Stimulated activated CD8-positive, alpha-beta memory T cell treated with anti-CD3 and anti-CD28 coated beads, Interleukin-2, amount 100 ng/mL, for 48 hours (primary cell): ENCODE data around the gene CIDEB.
"Not testable (repeated sequence)": the region's sequence is repeated elsewhere in the genome, so short reads cannot be mapped to it uniquely, and the experiment has no call there.

Experiments
- DNase-seq, 2 donors: peaks; one replicate each; pipeline ENCODE4 v3.0.0-alpha.2; 2020; ENCODE audit warnings: low read depth in 2 of 2

Gene CIDEB

DNA sequence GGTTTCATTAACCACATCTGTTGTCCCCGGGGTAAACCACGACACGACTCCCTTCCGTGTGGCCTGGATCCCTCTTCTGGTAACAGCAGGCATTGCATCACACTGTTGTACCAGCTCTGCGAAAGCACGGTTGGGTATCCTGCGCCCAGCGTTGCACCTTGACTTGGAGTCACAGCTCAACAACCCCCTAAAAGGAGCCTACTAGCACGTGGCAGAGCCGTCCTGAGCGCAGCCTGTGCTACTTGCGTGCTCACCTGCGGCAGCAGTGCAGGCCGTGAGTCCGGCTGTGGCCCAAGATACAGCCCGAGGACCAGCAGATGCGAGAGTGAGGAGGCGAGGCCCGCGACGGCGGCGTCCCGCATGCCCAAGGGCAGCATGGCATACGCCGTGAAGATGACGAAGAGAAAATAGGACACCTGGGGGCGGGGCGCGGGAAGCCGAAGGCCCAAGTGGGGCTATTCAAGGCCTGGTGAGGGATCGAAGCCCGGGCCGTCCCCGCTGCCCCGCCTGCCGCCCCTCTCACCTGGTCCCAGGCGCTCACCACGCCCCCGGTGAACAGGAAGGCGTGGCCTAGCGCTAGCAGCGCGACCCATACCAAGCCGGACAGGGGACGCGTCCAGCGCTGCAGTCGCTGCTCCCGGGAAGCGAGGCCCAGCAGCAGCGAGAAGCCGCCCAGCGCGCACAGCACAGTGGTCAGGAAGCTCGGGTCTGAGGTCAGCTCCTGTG, 24.7 kb upstream of the CIDEB start:
- peak; percentile 64 to 66 for DNase-seq

DNA sequence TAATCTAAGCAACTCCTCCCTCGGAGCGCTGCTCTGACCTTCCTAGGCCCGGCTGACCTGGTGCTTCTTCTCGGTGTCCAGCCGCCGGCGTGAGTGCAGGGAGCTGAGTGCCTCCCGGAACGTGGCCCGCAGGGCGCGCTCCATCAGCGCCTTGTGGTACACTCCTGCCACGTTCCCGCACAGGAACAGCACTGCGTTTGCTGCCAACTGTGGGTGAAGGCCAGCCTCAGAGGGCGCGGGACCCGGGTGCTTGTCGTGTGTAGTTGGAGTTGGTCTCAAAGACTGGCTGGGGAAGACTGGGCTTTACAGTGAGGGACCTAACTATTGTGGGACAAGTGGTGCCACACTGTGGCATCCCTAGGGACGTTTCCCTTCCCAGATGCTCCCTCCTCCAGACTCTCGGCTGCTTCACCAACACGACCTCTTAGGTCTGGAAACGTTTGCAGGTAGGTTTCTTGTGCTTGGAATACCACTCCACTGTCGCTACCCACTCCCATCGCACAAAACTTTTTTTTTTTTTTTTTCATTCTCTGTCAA, 24.0 kb upstream of the CIDEB start:
- no peak for DNase-seq

DNA sequence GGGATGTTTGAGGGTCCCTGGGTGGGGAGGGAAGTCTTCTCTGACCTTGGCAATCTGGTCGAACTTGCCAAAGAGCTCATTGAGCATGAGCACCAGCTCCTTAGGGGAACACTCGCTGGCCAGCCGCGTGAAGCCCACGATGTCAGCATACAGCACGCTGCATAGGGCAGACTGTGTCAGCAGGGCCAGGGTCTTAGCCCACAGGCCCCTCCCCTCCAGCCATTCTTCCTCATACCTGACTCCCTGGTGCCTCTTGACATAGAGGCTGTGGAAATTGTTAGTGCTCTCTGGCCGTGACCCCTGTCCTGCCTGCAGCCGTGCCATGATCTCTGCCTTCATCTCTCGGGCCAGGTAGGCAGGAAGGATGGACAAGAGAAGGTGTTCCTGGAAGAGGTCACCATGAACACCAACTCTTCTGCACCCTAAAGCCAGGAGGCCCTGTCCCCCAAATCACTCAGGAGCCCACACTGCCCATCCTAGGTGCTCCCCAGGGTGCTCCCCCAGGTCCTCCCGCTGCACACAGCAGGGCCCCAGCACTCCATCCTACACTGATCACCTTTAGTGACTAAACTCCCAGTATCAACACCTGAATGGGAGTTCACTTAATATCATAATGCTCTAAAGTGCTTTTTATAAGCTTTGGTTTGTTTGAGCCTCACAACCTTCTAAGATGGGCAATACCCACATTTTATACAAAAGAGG, 23.3 kb upstream of the CIDEB start:
- no peak for DNase-seq

DNA sequence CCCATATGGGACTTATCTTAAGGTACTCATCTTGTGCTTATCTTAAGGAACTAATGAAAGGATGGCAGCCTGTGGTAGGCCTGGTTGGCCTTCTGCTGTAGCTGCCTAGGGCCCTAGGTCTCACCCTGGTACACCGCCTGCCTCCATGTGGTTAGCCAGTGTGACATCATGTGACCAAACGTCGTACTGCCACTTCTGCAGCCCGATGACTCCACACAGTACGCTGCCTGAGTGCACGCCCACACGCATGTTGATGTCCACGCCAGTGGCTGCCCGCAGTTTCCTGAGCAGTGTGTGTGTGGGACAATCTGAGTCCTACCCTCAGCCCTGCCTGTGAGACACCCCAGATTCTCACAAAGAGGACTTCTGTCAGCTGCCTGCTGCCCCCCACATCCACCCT, 22.0 kb upstream of the CIDEB start:
- DNase-seq, result peak; percentile 46 to 48

DNA sequence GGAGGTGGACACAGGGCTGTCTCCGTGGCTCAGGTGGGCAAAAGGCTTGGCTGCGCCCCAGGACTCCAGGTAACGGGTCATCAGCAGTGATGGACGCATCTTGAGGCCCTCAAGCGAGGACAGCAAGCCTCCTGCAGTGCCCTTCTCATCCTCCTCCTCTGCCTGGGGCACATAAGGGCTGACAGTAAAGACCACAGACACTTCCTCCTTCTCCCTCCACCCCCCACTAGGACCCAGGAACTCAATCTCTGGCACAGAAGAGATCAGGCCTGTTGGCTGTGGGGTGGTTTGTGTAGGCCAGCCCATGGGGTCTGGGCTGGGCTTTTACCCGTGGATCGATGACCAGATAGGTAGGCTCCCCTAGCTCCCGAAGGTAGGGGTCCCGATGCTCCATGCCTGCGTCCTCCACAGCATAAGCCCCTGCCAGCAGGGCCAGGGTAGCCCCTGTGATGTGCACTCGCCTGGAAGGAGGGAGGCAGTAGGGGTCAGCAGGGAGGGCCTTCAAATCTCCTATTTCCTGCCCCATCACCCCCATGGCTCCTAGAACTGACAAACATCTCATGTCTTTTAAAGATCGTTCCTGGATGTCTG, 21.4 kb upstream of the CIDEB start:
- no peak for DNase-seq

DNA sequence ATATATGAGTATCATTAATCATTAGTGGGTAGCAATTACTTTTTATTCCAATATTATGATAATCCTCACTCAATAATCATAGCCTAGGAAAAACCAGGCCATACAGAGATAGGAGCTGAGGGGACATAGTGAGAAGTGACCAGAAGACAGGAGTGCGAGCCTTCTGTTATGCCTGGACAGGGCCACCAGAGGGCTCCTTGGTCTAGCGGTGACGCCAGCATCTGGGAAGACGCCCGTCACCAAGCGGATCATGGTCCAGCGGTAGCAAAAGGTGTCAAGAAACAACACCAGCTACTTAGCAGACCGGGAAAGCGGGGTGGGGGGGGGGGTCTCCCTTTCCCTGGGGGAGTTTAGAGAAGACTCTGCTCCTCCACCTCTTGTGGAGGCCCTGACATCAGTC, 20.1 kb upstream of the CIDEB start:
- not testable (repeated sequence) for DNase-seq

DNA sequence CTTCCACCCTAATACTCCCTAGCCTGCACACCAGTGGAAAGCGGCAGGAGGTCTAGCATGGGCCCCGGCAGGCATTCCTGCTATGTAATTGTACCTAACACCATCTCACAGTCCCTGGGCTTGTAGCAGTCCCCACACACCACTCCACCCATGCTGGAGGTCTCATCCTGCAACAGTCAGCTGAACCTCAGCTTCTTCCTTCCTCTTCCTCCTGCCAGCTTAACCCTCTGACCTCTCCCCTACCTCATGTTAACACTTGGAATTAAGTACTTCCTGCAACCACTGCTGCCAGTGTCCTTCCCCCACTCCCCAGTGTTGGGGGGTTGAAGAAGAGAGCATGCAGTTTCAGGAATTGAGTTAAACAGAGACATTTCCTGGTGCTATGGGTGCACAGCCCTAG, 19.5 kb upstream of the CIDEB start:
- no peak for DNase-seq

DNA sequence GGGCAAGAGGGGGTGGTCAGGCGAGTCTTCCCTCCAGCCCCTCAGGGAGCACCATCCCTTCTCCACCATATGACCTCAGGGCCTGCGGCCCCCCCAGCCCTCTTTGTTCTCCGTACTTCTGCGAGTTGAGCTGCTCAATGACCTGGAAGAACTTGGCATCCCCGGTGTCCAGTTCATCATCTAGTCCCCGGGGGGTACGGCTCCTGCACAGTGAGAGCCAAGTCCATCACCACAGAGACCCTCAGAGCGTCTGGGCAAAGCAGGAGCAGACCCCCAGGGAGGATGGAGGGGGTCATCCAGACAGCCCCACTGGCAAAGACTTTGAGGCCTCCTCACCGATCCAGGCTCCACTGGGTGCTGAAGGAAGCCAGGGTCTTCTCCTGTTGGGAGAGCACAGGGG, 18.2 kb upstream of the CIDEB start:
- no peak for DNase-seq

DNA sequence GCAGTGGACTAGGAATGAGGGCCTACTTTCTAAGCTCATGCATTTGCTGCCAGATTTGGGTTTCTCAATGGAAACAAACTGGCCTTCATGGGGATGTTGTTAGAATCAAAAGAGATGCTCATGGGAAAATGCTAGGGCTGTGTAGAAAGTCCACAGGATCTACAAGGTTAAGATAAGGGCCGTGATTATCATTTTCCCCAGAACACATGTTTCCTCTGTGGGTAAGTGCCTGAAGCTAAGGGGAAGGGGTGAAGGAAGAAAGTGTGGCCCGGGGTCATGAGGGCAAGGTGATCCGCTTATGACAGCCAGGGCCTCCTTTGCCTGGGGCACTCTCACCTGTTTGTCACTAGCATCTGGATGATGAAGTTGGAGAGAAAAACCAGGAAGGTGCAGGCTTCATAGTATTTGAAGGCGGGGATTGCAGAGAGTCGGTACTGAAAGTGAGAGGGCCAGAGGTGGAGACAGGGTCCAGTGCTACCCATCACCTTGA, 17.3 kb upstream of the CIDEB start:
- DNase-seq, result no peak

DNA sequence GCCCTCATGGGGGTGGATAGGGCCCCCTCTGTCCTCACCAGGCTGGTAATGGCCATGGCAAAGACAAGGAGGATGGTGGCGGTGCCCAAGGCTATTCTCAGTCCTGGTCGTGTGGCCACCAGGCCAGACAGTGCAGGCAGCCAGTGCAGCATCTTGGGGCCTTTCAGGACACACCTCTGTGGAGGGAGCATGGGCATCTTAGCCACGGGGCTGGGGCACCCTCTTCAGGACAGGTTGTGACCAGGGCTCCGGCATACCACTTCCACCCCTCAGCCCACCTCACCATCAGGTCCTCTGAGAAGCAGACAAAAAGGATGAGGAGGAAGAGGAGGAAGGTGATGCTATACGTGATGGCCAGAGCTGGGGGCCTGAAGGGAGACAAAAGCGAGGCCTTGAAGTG, 16.2 kb upstream of the CIDEB start:
- DNase-seq, result no peak

DNA sequence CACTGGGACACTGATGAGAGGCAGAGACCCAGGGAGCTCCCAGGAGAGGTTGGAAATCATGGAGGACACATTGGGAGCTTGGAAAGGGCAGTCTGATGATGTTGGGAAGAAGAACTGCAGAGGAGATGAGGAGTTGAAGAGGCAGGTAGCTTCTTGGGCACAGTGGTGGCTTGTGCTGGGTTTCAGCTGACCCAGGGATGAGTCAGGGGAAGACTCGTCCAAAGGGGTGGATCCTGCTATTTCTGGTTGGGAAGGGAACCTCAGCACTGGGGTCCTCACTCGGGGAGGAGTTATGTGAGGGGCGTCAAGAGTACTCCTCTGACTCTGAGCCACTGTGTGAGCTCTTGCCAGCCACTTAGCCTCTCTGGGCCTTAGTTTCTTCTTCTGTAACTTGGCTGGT, 15.6 kb upstream of the CIDEB start:
- DNase-seq, result no peak

DNA sequence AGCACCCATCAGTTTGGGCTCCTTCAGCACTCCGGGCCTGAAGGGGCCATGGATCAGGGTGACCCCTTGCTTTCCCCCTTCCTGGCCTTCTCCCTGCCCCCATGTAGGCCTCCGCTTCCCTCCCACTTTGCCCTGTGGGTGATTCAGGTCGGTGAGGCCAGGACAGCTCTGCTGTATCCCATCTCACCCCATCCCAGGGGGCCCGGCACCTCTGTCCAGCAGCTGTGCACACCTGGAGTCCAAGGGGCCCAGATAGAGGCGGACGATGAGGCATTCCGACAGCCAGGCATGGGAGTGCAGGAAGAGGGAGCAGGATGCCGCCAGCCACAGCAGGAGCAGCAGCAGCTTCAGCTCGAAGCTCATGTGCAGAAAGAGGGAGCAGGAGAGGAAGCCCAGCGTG, 14.9 kb upstream of the CIDEB start:
- no peak for DNase-seq

DNA sequence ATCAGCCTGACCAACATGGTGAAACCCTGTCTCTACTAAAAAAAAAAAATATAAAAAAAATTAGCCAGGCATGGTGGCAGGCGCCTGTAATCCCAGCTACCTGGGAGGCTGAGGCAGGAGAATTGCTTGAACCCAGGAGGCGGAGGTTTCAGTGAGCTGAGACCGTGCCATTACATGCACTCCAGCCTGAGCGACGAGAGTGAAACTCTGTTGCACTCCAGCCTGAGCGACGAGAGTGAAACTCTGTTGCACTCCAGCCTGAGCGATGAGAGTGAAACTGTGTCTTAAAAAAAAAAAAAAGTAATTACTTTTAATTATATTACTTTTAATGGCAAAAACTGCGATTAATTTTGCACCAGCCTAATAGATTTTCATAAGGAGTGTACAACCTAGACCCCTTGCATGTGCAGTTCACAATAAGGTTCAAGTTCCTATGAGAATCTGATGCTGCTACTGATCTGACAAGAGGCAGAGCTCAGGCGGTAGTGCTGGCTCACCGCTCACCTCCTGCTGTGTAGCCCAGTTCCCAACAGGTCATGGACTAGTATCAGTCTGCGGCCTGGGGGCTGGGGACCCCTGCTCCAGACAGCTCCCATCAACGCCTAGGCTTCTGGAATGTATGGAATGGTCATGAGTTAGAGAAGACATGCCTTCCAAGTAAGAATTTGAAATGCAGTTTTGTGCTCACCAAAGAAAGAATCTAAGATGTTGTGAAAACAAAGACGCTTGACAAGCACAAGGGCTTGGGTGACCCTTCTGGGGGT, 13.6 kb upstream of the CIDEB start:
- DNase-seq, result no peak

DNA sequence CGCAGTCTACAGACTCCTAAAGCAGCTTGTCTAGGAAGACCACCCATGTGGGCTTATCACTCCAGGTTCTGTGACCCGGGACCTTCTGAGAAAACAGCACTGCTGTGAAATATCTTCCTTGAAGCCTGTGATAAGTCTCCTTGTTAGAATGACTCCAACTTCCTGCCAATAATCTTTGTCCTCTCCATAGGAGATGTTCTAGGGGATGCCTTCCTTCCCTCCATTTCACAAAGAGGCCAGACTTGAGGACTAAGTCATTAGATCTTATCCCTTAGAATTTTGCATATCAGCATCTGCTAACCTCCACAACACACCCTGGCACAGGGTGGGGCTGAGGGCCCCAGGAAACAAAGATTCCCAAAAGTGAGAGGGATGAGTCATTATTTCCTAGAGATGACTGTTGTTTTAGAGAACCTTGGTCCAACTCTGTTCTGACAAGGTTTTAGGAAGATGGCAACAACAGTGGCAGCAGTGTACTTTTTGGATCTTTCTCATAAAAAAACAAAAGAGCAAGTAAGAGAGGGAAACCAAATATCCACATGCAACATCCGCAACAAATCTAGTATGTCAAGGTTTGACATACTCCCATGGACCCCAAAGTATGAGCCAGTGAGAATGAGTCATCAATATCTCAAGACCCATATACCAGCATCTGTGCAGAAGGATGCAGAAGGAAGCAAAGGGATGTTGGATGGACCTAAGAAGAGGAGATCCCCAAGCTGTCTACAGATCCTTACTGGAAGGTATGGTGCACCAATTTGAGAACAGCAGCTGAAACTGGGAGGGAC, 9.6 kb upstream of the CIDEB start:
- DNase-seq, result no peak

DNA sequence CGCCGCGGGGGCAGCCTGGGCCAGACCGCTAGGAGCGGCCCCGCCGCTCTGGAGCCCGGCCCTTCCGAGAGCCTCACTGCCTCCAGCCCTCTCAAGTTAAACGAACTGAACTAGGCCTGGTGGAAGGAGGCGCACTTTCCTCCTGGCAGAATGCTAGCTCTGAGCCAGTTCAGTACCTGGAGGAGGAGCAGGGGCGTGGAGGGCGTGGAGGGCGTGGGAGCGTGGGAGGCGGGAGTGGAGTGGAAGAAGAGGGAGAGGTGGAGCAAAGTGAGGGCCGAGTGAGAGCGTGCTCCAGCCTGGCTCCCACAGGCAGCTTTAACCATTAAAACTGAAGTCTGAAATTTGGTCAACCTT, 8.8 kb upstream of the CIDEB start:
- DNase-seq, result no peak

DNA sequence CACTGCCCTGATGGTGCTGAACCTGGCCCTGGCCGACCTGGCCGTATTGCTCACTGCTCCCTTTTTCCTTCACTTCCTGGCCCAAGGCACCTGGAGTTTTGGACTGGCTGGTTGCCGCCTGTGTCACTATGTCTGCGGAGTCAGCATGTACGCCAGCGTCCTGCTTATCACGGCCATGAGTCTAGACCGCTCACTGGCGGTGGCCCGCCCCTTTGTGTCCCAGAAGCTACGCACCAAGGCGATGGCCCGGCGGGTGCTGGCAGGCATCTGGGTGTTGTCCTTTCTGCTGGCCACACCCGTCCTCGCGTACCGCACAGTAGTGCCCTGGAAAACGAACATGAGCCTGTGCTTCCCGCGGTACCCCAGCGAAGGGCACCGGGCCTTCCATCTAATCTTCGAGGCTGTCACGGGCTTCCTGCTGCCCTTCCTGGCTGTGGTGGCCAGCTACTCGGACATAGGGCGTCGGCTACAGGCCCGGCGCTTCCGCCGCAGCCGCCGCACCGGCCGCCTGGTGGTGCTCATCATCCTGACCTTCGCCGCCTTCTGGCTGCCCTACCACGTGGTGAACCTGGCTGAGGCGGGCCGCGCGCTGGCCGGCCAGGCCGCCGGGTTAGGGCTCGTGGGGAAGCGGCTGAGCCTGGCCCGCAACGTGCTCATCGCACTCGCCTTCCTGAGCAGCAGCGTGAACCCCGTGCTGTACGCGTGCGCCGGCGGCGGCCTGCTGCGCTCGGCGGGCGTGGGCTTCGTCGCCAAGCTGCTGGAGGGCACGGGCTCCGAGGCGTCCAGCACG, 8.2 kb upstream of the CIDEB start:
- no peak for DNase-seq

DNA sequence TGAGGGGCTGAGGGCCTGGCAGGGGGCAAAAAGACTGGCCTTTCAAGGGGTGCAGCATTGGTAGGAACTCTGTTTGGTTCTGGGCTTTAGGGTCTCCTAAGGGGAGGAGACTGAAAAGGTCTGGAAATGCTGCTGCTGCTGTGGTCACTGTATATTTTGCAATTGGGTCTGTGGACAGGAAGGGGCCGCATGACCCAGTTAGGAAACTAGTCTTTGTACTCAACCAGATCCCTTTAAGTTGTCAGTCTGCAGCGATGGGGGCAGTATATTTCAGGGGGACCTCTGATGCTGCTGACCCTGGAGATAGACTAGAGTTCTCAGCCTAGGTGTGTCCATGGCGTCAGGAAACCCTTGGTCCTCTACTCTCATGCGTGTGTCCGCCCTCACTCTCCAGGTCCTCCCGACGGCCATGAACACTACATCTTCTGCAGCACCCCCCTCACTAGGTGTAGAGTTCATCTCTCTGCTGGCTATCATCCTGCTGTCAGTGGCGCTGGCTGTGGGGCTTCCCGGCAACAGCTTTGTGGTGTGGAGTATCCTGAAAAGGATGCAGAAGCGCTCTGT, 7.5 kb upstream of the CIDEB start:
- DNase-seq, result no peak

DNA sequence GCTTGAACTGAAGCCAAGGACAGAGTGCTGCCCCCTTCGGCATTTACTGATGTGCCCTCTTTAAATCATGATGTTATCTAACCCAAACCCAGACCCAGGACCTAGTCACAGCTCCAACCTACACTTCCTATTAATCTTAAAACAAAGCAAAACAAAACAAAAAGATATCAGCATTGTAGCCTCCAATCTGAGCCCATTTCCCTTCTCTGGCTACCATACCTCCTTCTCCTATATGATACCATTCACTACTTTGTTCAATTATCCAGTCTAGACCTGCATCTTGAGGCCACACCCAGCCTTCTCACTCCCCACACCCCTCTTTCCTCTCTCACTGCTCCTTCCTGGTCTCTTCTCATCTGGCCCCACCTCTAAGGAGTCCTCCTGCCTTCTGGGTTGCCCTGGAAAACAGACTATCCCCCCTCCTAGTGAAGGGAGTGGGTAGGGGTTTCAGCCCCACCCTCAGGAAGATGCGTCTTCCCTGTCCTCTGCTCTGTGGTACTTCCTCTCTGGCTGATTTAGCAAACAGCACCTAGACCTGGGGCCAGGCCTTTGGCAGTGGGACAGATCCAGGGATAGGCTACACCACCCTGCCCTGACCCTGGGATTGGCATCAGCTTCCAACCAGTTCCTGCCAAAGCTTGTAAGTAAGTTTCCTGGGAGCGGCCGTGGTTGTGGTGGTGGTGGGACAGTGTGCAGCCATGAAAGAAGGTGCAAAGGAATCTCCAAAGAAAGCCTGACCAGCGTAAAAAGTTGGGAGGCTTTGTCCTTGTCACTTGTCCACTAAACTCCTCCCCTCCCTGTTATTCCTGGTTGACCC, 6.8 kb upstream of the CIDEB start:
- no peak for DNase-seq

DNA sequence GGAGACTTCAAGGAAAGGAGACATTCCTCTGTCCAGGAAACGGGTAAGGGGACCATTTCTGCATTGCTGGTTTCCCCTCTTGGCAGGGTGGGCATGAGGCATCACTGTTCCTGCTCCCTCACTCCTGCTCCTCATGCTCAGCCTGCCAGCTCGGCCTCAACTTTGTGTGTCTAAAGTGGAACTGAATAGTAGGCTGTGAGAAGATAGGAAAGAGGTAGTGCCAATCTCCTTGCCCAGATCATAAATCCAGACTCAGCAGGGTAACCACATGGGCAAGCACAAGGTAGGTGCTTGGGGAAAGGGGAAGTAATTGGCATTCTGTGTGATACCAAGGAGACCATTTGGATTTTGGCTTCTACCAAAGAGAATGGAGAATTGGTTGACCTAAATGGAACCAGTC, 6.1 kb upstream of the CIDEB start:
- no peak for DNase-seq
